Testis (tissue), 5 donors: ENCODE measurements around the gene SUPT3H. TPM values are rescaled to one million over a fixed set of nuclear protein-coding genes. Genes with fewer than 3 reads are reported as not detected.

Source experiments
- DNase-seq: peaks from one replicate; pipeline ENCODE4 v3.0.0-alpha.2; 2019
- H3K27ac ChIP-seq, 2 donors: fragments of 200-600 bp; sonication (generic); one replicate each; pipeline ENCODE4 v1.5.1; 2019
- H3K27me3 ChIP-seq: fragments of 200-600 bp; sonication (generic); one replicate; pipeline ENCODE4 v1.5.1; 2019
- H3K36me3 ChIP-seq: fragments of 200-600 bp; sonication (generic); one replicate; pipeline ENCODE4 v1.5.1; 2017; ENCODE audit warnings: low read depth; ENCODE audit errors: missing control alignments
- H3K4me1 ChIP-seq: fragments of 200-600 bp; sonication (generic); one replicate; pipeline ENCODE4 v1.5.1; 2019
- H3K4me3 ChIP-seq, 2 donors: fragments of 200-600 bp; sonication (generic); one replicate each; pipeline ENCODE4 v1.5.1; 2017 to 2019
- H3K9me3 ChIP-seq: fragments of 200-600 bp; sonication (generic); one replicate; pipeline ENCODE4 v1.5.1; 2017
- POLR2A ChIP-seq: fragments of 450-650 bp; IDR thresholded peaks from one replicate; pipeline ENCODE4 v1.6.1; 2017; ENCODE audit warnings: antibody characterized with exemption, mild to moderate bottlenecking, moderate library complexity
- WGBS, 2 donors: methylation state at CpG; one replicate each; pipeline ENCODE4 v1.1.5; 2018; 5-methylcytosine and 5-hydroxymethylcytosine counted together
- intact Hi-C: fragments of 100-400 bp; cut with DNase I; formaldehyde crosslinking; loops from one replicate; pipeline ENCODE4 v1.15.1; 2023; ENCODE audit warnings: low total_unique reads
- long read RNA-seq, 2 donors: transcript quantifications; one replicate each; lab custom pipeline, GENCODE V29; 2026
- polyA plus RNA-seq: library from polyadenylated mRNA; stranded (reverse); fragments of 350-450 nt; fragmentation: Illumina TruSeq; extraction: RNeasy Lipid Tissue Mini Kit (QIAGEN cat#74804); gene quantifications from one replicate; pipeline ENCODE4 v1.2.3, GENCODE V29; 2014; ENCODE audit warnings: low read depth, low replicate concordance; ENCODE audit not compliant: insufficient read depth
- total RNA-seq, 2 donors: library from RNA; depleted of rRNA; stranded (reverse); fragments of >200 nt; gene quantifications; one replicate each; pipeline ENCODE4 v1.2.3, GENCODE V29; 2016
- TF ChIP-seq, protein P1 (sequence below), 3 experiments: fragments of 450-650 bp in 2 of 3; fragments of 200-600 bp in 1 of 3; sonication (generic) in 1 of 3; IDR thresholded peaks; one replicate each; pipeline ENCODE4 v1.5.1; 2016 to 2019; ENCODE audit warnings: antibody characterized with exemption in 3 of 3, mild to moderate bottlenecking in 2 of 3, moderate library complexity in 1 of 3

SUPT3H gene
- total RNA-seq = 10 to 100 TPM; 29.4 to 30.8 TPM
- 35.9 TPM for polyA plus RNA-seq
- long read RNA-seq, donor 1, partial matches to known transcripts = 8 of 8 reads
- long read RNA-seq, donor 1, other reads (novel, unspliced or antisense) = 0 of 8 reads
- long read RNA-seq, donor 2, partial matches to known transcripts = 8 of 9 reads
- long read RNA-seq, donor 2, other reads (novel, unspliced or antisense) = 0 of 9 reads

DNA sequence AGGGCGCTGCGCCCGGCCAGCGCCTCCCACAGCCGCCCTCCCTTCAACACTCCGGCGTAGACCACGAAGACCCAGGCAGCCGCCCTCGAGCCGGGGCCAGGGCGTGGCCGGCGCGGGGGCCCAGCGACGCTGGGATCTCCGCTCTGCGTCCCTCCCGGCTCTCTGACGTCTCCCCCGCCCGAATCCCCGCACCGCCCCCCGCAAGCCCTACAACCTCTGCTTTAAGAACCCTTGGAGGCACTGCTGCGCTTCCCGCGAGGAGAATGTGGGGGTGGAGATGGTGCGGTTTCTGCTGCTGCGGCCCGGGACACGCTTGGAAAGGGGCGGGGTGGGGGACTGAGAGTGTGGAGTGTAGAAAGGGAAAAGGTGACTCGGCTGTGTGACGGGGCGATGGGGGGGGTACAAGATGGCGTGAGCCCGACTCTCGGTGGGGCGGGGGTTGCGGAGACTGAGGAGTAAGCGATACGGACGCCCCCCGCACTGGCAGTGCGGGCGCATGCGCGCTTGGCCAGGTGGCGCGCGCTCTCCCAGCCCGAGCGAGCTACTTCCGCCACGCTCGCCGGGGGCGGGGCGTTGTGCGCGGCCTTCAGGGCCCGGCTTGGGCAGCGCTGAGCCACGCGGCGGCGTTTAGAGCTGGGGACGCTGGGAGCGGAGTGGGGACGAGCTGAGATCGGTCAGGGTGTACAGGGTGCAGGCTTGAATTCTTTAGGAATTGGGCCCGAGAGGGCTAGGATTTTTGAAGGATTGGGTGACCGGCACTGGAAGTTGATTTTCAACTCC is at the start of gene SUPT3H:
Gene SUPT3H, minus strand, starts transcription at position 381 of the 780 bp plus-strand sequence.
- peak within 1 kb of the TSS; percentile 92 to 98 for H3K27ac ChIP-seq
- H3K4me3 ChIP-seq = peak within 1 kb of the TSS; percentile 87 to 92
- intact Hi-C loops = no loop called here
- peaks cover 18% of the 10 kb centered on the region for H3K4me1 ChIP-seq
- 0 to 1% methylated on average over 42 to 59 of the region's 75 CpGs for WGBS, 2 donors
- H3K9me3 ChIP-seq = no peaks in the 10 kb centered on the region
- TF ChIP-seq, protein P1, sequence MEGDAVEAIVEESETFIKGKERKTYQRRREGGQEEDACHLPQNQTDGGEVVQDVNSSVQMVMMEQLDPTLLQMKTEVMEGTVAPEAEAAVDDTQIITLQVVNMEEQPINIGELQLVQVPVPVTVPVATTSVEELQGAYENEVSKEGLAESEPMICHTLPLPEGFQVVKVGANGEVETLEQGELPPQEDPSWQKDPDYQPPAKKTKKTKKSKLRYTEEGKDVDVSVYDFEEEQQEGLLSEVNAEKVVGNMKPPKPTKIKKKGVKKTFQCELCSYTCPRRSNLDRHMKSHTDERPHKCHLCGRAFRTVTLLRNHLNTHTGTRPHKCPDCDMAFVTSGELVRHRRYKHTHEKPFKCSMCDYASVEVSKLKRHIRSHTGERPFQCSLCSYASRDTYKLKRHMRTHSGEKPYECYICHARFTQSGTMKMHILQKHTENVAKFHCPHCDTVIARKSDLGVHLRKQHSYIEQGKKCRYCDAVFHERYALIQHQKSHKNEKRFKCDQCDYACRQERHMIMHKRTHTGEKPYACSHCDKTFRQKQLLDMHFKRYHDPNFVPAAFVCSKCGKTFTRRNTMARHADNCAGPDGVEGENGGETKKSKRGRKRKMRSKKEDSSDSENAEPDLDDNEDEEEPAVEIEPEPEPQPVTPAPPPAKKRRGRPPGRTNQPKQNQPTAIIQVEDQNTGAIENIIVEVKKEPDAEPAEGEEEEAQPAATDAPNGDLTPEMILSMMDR (IDR thresholded peaks at IDR 0.05) = no peak
- peak; percentile 10 for TF ChIP-seq POLR2A
- no peaks in the 10 kb centered on the region for H3K36me3 ChIP-seq
- DNase-seq = peak; percentile 95
- H3K27me3 ChIP-seq = no peaks in the 10 kb centered on the region

DNA sequence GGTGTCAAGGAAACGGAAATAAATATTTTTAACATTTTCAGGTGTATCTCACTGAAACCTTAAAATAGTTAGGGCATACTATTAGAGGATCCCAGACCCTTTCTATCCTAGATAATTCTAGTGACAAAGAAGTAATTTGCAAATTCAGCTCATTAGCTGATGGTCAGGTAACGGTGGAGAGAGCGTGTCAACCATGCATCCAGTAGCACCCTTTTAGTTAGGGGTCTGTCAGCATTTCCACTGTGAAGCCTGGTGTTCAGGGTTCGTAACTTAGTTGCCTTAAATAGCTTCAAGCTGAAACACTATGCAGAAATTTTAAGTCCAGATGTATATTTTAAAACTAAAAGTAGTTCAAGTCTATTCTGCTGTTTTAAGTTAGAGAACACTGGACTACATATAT is 48.5 kb upstream of the SUPT3H start:
- no peaks in the 10 kb centered on the region for H3K36me3 ChIP-seq
- no peak overlapping the region for H3K4me3 ChIP-seq
- no peak overlapping the region for H3K27ac ChIP-seq
- no peak for DNase-seq
- intact Hi-C loops = loop anchor here (10.0 kb wide), 1 partner anchor 289 kb away; no protein-coding TSS in a partner anchor
- H3K9me3 ChIP-seq = no peaks in the 10 kb centered on the region
- H3K4me1 ChIP-seq = peaks cover 10% of the 10 kb centered on the region
- WGBS, 2 donors = 91 to 93% methylated on average over 4 of the region's 4 CpGs
- no peak for TF ChIP-seq POLR2A
- TF ChIP-seq, protein P1 (IDR thresholded peaks at IDR 0.05) = no peak
- no peaks in the 10 kb centered on the region for H3K27me3 ChIP-seq

DNA sequence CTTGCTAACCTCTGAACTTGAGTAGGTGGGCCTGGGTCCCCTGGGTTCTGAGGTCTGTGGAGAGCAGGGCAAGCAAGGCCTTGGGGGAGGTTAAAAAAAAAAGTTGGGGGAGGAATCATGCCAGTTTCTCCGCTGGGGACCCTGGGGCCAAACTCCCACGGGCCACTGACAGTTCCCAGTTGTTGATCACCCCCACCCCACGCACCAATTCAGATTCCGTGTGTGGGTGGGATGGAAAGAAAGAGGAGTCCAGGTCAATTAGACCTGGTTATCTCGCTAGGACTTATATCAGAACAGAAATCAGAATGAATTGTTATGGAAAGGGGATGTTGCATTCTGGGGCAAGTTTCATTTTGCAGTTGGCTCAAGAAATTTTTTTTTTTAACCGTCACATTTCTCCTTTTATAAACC is 46.7 kb upstream of the SUPT3H start:
- Histone ChIP-seq H3K4me1 (peaks cover 11% of the 10 kb centered on the region), H3K9me3 (no peaks in the 10 kb centered on the region), H3K4me3 (peak overlapping the region; percentile 59 to 72), H3K27me3 (no peaks in the 10 kb centered on the region), H3K27ac (no peak overlapping the region), H3K36me3 (no peaks in the 10 kb centered on the region)
- 35 to 41% methylated on average over 6 of the region's 6 CpGs for WGBS, 2 donors
- TF ChIP-seq, protein P1 (IDR thresholded peaks at IDR 0.05) = no peak
- no peak for TF ChIP-seq POLR2A
- intact Hi-C loops = loop anchor here (10.0 kb wide), 1 partner anchor 290 kb away; no protein-coding TSS in a partner anchor
- no peak for DNase-seq

DNA sequence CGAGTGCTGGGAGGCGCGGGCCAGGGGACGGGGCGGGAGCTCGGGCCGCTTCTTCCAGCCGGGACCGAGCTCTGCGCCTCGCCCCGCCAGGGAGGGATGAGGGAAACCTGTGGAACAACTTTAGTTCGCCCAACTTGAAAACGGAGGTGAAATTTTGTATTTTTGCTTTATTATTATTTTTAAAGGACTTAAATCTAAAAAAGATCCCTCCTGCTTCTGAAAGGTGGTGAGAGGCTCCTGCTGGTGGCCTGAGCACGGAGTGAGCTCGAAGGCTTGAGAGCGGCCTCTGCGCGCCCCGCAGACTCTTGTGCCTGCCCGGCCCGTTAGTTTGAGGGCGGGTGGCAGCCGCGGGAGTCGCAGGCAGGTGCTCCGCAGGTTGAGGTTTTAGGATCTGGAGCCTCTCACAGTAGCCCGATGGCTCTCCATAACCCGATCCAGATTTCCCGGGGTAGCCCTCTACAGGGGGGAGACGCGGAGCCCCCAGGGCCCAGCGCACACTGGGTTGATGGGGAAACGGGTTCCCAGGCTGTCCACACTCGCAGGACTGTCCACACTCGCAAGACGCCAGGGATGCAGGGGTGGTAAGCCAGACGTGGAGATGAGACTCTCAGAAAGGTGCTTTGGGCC is 46.2 kb upstream of the SUPT3H start:
- peaks cover 12% of the 10 kb centered on the region for H3K4me1 ChIP-seq
- WGBS, 2 donors = 22 to 34% methylated on average over 24 to 38 of the region's 38 CpGs
- no peak for TF ChIP-seq POLR2A
- TF ChIP-seq, protein P1 (IDR thresholded peaks at IDR 0.05) = no peak
- peak overlapping the region; percentile 68 to 70 for H3K27ac ChIP-seq
- no peaks in the 10 kb centered on the region for H3K36me3 ChIP-seq
- no peaks in the 10 kb centered on the region for H3K27me3 ChIP-seq
- peak overlapping the region; percentile 59 to 72 for H3K4me3 ChIP-seq
- intact Hi-C loops = loop anchor here (10.0 kb wide), 1 partner anchor 291 kb away; no protein-coding TSS in a partner anchor
- DNase-seq = peak; percentile 18
- no peaks in the 10 kb centered on the region for H3K9me3 ChIP-seq
